Measurements from ENCODE around the gene PALD1. TPM values are rescaled to one million over a fixed set of nuclear protein-coding genes. Genes with fewer than 3 reads are reported as not detected.
A peak's percentile ranks its signal among the peaks of the same experiment; 100 is the strongest.

Gene PALD1
- 0.26 and 0.33 TPM in 2 replicates for total RNA-seq
- 0.09 and 0.41 TPM in 2 replicates for polyA plus RNA-seq
- 0.16 and 0.62 TPM in 2 replicates for polyA plus RNA-seq (2012)
- 1.9 TPM in 1 of 2 replicates, not detected in the other for polyA minus RNA-seq (ENCODE audit: low replicate concordance)

DNA sequence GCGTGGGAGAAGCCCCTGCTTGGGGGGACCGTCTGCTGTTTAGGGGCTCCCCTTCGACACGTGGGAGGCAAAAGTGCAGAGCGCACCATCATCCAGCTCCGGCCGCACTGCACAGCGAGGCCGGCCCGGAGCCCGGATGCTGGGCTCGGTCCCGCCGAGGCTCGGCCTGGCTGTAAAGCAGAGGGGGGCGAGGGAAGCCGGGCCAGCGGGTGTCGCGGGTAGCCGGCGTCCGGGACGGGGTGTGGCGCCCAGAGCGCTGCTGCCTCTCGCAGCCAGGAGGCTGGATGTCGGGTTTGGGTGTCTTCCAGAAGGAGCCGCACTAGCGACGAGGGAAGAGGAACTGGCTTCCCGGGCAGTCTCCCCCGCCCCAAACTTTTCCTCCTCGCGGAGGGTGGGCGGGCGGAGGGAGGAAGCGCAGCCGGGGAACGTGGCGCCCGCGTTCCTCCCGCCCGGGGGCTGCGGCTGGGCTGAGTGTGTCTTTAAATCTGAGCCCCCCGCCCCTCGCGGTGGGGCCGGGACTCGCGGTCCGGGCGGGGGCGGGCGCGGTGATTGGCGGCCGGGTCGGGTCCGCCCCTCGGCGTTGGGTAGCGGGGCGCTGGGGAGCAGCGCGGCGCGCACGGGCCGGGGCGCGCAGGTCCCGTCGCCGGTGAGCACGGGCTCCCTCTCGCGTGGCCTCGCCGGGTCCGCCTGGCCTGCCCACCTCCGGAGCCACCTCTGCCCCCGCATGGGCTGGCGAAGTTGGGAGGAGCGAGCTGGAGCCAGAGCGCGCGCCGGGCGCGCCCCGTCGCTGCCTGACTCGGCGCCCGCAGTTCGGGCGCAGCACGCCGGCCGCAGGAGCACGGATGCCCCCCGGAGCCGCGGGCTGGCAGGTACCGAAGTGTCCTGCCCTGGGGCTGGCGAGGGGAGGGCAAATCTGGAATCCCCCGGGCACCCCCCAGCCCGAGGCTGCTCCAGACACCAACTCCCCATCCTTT lies at the start of gene PALD1:
PALD1 (plus strand) TSS at position 577 of the 974 bp plus-strand sequence. CDS start 47,185 bp downstream, outside the sequence.
- DNase-seq (ENCODE audit: low read depth in 2 of 2): peak; percentile 33 to 58
- H3K27me3 ChIP-seq (ENCODE audit: control insufficient read depth, insufficient read depth, low read length): peaks cover 37% of the 10 kb centered on the region
- H3K4me2 ChIP-seq (ENCODE audit: extremely low read depth, insufficient read depth, low read length): peak within 1 kb of the TSS; percentile 68

DNA sequence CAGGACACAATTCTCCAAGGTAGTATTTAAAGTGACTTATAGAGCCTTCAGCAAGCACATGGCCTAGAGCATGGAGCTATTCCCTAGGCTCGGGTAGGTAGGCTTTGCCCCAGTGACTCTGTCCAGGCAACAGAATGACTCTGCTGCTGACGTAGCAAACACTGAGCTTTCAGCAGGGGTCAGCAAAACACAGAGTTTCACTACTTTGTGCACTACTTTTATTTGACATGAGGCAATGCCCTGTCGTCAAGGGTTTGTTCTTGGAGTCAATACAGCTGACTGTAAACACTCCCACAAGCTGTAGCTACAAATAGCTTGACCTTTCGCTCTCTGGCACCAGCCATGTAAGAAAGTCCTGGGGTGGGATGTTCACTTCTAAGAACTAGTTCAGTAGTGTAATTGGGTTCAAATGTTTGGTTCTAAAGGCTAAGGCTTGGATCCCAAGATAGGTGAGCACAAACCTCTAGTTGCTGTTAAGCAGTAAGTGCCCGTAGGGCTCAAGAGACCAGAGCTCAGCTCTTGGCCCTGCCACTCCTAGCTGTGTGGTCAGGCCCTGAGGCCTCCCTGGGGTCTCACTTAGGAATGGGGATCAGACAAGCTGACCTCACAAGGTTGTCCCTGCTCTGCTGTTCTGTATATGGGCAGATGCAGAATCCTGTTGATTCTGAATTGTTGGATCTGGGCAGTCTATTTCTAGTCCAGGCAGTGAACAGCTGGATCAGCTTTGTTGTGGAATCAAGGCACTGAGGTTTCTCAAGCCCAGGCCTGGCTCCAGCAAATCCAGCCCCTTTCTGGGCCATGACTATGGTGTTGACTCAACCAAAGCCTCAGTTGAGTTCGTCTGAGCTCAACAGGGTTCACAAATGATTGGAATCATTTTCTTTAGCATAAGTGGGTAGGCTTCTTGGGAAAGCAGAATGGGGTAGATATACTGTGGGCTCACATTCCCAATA lies 47.8 kb upstream of the PALD1 start:
- no peak for TF ChIP-seq EZH2 (IDR thresholded peaks at IDR 0.05; ENCODE audit: low read length, missing control alignments)
- TF ChIP-seq, protein P1, sequence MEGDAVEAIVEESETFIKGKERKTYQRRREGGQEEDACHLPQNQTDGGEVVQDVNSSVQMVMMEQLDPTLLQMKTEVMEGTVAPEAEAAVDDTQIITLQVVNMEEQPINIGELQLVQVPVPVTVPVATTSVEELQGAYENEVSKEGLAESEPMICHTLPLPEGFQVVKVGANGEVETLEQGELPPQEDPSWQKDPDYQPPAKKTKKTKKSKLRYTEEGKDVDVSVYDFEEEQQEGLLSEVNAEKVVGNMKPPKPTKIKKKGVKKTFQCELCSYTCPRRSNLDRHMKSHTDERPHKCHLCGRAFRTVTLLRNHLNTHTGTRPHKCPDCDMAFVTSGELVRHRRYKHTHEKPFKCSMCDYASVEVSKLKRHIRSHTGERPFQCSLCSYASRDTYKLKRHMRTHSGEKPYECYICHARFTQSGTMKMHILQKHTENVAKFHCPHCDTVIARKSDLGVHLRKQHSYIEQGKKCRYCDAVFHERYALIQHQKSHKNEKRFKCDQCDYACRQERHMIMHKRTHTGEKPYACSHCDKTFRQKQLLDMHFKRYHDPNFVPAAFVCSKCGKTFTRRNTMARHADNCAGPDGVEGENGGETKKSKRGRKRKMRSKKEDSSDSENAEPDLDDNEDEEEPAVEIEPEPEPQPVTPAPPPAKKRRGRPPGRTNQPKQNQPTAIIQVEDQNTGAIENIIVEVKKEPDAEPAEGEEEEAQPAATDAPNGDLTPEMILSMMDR (conservative IDR thresholded peaks at IDR 0.05 in 1 of 2, IDR thresholded peaks at IDR 0.05 in 1 of 2; ENCODE audit: low read depth in 1 of 2, low read length in 2 of 2): peak; percentile 13 to 34
- no peaks in the 10 kb centered on the region for H3K27me3 ChIP-seq (ENCODE audit: control insufficient read depth, insufficient read depth, low read length)
- peaks cover 15% of the 10 kb centered on the region for H3K4me1 ChIP-seq (ENCODE audit: control insufficient read depth, extremely low read depth, insufficient read depth, low read length)
- peak overlapping the region; percentile 33 for H3K4me2 ChIP-seq (ENCODE audit: extremely low read depth, insufficient read depth, low read length)
- H3K4me3 ChIP-seq (replicated peaks in 1 of 4; ENCODE audit: control extremely low read depth in 1 of 4, insufficient read depth in 1 of 4, low read depth in 3 of 4, low read length in 4 of 4): no peak overlapping the region
- peak in 1 of 2 donors; percentile 99 for DNase-seq (ENCODE audit: low read depth in 2 of 2)
- no peaks in the 10 kb centered on the region for H3K9me3 ChIP-seq (ENCODE audit: control insufficient read depth, insufficient read depth, low read depth, low read length)
- H3K79me2 ChIP-seq (ENCODE audit: control insufficient read depth, insufficient read depth, low read length): no peaks in the 10 kb centered on the region
- H3K9ac ChIP-seq (ENCODE audit: insufficient read depth, low read length): peak overlapping the region; percentile 16
- H3K36me3 ChIP-seq (ENCODE audit: control insufficient read depth, insufficient read depth, low read length): peaks cover 7% of the 10 kb centered on the region
- H2AFZ ChIP-seq (ENCODE audit: low read length): no peak overlapping the region
- no peaks in the 10 kb centered on the region for H4K20me1 ChIP-seq (ENCODE audit: control insufficient read depth, extremely low read depth, insufficient read depth, low read length)
- peak overlapping the region; percentile 80 for H3K27ac ChIP-seq (ENCODE audit: insufficient read depth, low read length)

More for the DNA sequence above, at the start of gene PALD1:
- H4K20me1 ChIP-seq (ENCODE audit: control insufficient read depth, extremely low read depth, insufficient read depth, low read length): no peaks in the 10 kb centered on the region
- TF ChIP-seq EZH2 (IDR thresholded peaks at IDR 0.05; ENCODE audit: low read length, missing control alignments): peak; percentile 50
- TF ChIP-seq, protein P1 (conservative IDR thresholded peaks at IDR 0.05 in 1 of 2, IDR thresholded peaks at IDR 0.05 in 1 of 2; ENCODE audit: low read depth in 1 of 2, low read length in 2 of 2): peak in 1 of 2 donors; percentile 19
- H3K9me3 ChIP-seq (ENCODE audit: control insufficient read depth, insufficient read depth, low read depth, low read length): no peaks in the 10 kb centered on the region
- H3K27ac ChIP-seq (ENCODE audit: insufficient read depth, low read length): no peak within 1 kb of the TSS
- H3K9ac ChIP-seq (ENCODE audit: insufficient read depth, low read length): peak within 1 kb of the TSS; percentile 23
- H3K4me1 ChIP-seq (ENCODE audit: control insufficient read depth, extremely low read depth, insufficient read depth, low read length): no peaks in the 10 kb centered on the region
- H3K36me3 ChIP-seq (ENCODE audit: control insufficient read depth, insufficient read depth, low read length): no peaks in the 10 kb centered on the region
- H3K4me3 ChIP-seq (replicated peaks in 1 of 4; ENCODE audit: control extremely low read depth in 1 of 4, insufficient read depth in 1 of 4, low read depth in 3 of 4, low read length in 4 of 4): peak within 1 kb of the TSS; percentile 13 to 52 (median 44)
- H2AFZ ChIP-seq (ENCODE audit: low read length): no peak within 1 kb of the TSS
- H3K79me2 ChIP-seq (ENCODE audit: control insufficient read depth, insufficient read depth, low read length): no peaks in the 10 kb centered on the region

Measured in fibroblast of lung (primary cell).